Bone marrow (tissue), 2 donors: ENCODE data around the gene MAP3K14.

Experiments used
- DNase-seq, 2 donors: peaks; one replicate each; lab custom pipeline; 2025; lab: John Stamatoyannopoulos, UW

Gene MAP3K14

DNA sequence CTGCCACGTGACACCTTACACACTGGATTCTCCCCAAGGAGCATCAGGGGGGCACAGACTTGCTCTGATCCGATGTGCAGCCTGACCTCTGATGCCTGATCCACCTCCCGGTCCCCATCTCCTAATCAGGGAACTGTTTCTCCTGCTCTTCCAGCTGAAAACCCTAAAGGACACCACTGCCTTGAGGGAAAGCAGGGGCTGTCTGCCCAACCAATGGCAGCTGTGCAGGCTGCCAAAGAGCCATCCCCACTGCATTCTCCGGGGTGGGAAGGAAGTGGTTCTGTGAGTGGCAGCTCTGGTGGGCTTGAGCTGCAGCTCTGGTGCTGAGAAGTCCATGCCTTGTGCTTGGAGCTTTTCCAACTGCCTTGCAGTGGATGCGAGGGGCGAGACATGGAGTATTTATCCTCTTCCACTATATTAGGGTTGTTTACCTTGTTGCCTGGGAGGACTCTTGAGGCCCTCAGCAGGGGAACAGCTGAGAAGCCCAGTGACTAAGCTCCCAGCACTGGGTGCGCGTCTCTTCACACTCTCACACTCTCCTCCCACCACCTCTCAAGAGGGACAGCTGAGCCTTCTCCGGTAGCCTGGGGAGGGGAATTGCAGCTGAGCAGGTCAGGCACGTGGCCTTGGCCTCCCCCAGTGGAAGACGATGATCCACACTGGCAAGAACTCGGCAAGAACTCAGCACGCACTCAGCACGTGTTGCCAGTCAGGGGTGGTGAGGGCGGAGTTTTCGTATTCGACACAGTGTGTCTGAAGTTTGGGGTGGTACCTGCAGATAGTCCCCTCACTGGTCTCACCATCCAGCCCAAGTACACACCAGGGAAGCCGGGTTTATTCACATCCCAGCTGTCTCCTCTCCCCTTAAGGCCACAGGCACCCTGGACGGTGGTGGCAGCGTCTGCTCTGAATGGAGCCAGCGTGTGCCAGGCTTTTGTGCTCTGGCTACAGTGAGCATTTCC, 33.9 kb downstream of the MAP3K14 start:
- no peak for DNase-seq

- DNase-seq, result no peak
Measured at GRCh38 chr17:45279898-45280297, 36.9 kb downstream of the MAP3K14 start.

GRCh38 chr17:45277992-45278391, 38.8 kb downstream of the MAP3K14 start:
- DNase-seq, result no peak

- peak; percentile 69 to 85 for DNase-seq
Measured at GRCh38 chr17:45277216-45277849, 39.5 kb downstream of the MAP3K14 start.

- DNase-seq, result no peak
Measured at GRCh38 chr17:45276031-45276430, 40.8 kb downstream of the MAP3K14 start.

- DNase-seq, result no peak
Measured at GRCh38 chr17:45274033-45274432, 42.8 kb downstream of the MAP3K14 start.

- no peak for DNase-seq
Measured at GRCh38 chr17:45273551-45273957, 43.3 kb downstream of the MAP3K14 start.

DNA sequence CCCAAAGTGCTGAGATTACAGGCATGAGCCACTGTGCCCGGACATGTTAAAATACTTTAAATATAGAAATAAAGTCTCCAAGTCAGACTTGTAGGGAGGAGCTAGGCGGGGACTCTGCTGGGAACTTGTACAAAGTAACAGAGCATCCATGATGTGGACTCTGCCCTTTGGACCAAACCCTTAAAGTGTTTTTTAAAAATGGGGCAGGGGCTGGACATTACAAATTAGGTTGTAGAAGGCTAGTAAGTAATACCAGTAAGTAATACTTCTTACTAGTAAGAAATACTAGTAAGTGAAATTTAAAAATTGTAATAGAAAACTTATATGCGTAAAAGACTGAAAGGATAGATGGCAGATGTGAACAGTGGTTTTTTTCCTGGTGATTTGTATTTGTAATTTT, 45.2 kb downstream of the MAP3K14 start:
- no peak for DNase-seq

- DNase-seq, result no peak
Measured at GRCh38 chr17:45270828-45271418, 45.9 kb downstream of the MAP3K14 start.

GRCh38 chr17:45269912-45270311, 46.9 kb downstream of the MAP3K14 start:
- no peak for DNase-seq

- no peak for DNase-seq
Measured at GRCh38 chr17:45267436-45268055, 49.3 kb downstream of the MAP3K14 start.

GRCh38 chr17:45266372-45266926, 50.4 kb downstream of the MAP3K14 start:
- DNase-seq, result no peak

DNA sequence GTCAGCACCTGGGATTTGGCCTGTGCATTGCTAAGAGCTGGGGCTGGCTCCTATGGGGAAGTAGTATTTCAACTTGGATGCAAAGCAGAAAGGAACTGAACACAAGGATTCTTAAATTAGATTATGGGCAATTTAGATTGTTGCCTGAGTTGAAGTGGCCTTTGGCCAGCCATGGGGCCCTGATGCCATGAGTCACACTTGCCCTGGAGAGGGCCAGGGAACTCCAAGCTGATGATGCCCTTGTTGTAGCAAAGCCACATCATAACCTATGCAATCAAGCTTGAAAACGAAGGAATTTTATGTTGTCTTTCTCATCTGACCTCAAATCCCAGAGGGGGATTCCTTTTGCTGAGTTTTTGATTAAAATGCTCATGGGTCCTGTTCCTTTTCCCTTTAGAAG, 51.0 kb downstream of the MAP3K14 start:
- DNase-seq, result no peak

DNA sequence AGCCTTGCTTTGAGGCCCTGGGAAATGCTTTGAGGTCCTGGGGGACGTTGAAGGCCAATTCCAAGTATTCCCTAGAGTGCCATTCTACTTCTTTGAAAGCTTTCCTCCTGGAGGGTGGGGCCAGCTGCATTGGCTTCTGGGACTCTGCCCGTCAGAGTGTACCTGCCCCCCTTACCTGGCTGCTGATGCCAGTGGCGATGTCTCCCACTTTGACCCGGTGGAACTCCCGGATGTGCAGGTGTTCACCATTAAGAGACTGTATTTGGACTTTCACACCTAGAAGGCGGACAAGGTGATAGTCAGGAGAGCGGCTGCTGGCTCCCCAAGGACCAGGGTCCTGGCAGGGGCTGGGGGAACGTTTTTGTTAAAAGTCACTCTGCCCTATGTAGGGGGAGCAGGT, 51.8 kb downstream of the MAP3K14 start:
- no peak for DNase-seq

DNA sequence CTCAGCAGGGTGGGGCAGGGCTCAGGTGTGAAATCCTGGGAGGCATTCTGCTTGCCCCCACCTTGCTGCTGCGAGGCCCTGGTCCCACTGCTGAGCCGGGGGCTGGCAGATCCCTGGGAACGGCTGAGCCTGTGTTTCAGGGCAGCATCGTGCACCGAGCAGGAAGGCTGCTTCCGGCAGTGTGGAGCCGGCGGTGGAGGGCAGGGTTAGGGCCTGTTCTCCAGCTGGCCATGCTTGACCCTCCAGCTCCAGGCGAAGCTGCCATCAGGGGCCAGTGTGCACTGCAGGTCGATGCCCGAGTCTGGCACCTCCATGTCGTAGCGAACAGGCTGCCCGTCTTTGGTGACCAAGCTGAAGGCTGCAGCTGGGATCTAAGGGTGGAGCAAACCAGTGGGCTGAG, 52.4 kb downstream of the MAP3K14 start:
- no peak for DNase-seq

DNA sequence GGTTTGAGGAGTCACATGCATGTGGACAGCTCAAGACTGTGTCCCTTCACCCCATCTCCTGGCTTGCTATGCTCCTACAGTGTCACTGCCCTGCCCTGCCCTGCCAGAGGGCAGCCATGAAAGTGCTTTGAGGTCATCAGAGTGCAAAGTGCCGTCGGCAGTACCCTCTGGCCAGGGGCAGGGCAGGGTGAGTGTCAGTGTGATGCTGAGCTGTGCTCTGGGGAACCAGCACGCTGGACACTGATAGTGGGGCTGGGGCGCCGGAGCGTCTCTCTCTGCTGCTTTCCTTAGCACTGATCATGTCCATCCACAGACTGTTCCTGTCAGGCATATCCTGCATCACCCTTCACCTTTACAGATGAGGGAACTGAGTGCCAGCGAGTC, 53.4 kb downstream of the MAP3K14 start:
- DNase-seq, result no peak

DNA sequence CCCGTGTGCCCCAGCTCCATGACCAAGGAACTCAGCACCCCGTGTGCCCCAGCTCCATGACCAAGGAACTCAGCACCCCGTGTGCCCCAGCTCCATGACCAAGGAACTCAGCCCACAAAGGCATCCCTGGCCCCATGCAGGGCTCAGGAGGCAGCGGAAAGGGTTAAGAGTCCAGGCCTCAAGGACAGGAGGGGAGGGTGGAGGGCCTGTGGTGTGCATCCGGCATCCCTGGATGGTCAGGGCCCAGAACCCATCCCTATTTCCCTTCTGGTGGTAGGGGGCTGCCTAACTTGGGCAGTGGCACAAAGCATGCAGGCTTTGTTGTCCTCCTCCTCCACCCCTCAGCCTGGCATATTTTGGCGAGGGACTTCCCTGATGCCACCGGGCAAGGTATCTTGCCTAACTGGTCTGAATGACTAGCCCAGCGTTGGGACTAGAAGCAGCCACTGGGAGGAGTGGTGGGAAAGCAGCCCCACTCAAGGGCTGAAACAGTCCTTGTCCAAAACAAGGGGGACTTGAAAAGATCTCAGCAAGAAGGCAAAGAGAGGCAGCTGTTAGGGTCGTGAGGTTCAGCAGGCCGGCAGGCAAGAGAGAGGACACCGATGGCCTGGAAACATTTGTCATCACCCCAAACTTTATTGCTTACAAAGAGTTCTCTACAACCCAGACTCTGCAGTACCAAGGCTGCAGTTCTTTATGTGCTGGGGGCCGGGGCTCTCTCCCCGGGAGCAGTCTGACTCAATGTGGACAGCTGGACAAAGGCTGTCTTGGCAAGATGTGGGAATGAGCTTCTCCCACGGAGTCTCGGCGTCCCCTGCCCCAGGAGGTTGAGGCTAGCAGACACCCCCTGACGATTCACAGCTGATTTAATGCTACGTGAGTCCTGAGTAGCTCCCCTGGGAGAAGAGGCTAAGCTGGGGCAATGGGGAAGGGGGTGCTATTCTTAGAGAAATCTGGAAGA, 54.0 kb downstream of the MAP3K14 start:
- no peak for DNase-seq

- no peak for DNase-seq
Measured at GRCh38 chr17:45261577-45262515, 55.0 kb downstream of the MAP3K14 start, which contains the start of gene SPATA32. Gene SPATA32, minus strand, starts transcription at chr17:45262094. Its CDS starts 78 bp downstream, at chr17:45262016.

- DNase-seq, result no peak
Measured at GRCh38 chr17:45260204-45260783, 56.5 kb downstream of the MAP3K14 start.
